HUDEP-2 (cell line): ENCODE measurements around the gene IQSEC1.

Source experiments
- DNase-seq, 76 experiments: peaks; one replicate each; lab custom pipeline; 2025; ENCODE audit not compliant: unreplicated experiment in 76 of 76; lab: John Stamatoyannopoulos, UW

IQSEC1 gene

DNA sequence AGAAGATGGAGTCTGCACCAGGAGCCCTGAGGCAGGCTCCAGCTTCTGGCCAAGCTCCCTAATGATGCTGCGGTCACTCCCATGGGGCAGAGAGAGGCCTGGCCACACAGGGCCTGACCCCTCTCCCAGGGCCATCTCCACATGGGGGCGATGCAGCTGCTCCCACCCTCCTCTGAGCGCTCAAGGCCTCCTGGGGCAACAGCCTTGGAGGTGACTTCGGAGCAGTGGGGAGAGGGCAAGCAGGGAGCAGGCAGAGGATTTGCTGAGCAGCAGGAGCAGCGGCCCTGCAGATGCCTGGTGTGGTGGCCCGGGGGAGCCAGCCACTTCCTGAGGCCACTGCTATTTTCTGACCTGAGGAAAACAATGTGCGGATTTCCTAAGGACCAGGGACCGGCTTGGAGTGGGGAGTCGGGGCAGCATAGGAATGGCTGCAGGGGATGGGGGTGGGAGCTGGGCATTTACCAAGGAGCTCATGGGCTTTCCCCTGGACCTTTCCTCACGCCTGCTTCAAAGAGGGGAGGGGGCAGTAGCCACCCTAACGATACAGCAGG is 150.3 kb downstream of the IQSEC1 start:
- no peak for DNase-seq

DNA sequence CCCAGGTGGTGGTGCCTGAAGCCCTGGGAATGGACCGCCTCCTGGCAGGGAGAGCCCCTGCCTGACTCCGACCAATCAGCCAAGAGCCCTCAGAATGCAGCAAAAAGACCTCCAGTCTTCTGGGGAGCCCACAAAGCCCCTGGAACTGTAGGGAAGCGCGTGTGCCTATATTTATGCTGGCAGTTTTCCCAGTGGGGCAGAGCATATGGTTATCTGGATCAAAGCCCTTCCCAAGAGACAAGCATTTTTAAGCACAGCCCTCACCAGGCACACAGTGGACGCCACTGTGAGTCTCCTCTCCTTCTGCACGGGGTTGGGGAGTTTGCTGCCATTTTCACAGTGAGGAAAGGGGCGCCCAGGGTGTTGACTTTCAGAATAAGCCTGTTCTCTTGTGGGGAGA is 150.9 kb downstream of the IQSEC1 start:
- peak in 5 of 76 experiments; percentile 7 to 20 (median 8) for DNase-seq

DNA sequence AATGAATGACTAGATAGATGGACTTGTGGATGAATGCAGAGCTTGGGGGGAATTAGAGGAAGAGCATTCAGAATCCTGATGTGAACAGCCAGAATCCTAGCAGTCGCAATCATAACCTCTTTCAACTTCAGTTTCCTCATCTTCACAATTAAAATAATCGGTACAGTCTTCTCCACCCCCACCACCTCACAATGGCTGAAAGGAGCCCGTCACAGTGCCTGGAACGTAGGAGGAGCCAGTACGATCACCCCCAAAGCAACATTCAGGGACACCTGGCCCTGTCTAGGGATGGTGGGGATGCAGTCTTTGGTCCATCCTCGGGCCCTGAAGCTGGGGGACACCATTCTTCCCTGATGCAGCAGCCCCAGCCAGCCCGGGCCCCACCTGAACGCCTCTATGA is 151.5 kb downstream of the IQSEC1 start:
- DNase-seq, result no peak

DNA sequence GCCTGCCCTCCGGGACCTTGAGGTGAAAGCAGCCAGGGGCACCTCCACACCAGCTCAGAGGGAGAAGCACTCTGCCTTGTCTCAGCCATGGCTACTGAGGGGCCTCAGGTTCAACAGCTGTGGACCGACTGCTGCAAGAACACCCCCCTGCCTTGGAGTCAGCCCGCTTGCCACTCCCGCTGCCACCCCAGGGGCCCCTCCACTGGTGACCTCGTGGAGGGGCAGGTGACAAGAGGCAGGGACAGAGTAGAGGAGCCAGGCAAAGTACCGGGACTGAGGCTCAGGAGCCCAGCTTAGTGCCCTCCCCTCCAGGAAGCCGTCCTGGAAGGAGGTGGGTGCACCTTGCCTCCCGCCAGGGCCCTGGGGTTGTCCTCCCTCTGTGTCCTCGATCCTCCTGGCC is 152.3 kb downstream of the IQSEC1 start:
- DNase-seq, result no peak

DNA sequence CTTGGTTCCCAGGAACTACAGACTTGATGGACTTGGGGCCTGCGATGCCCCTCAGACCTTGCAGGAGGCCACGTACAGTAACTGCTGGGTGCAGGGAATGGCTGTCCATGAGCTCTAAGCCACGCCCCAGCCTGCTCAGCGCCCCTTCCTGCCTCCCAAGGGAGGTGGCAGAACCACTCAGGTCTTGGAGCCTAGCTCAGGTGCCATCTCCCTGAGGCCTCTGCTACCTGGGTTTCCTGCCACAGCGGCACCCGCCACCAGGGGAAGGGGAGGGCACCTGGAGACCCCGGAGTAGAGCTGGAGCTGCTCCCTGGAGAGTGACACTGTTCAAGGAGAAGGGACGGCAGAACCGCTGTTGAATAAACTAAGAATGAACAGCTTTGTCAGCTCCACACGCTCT is 154.0 kb downstream of the IQSEC1 start:
- DNase-seq, result no peak

DNA sequence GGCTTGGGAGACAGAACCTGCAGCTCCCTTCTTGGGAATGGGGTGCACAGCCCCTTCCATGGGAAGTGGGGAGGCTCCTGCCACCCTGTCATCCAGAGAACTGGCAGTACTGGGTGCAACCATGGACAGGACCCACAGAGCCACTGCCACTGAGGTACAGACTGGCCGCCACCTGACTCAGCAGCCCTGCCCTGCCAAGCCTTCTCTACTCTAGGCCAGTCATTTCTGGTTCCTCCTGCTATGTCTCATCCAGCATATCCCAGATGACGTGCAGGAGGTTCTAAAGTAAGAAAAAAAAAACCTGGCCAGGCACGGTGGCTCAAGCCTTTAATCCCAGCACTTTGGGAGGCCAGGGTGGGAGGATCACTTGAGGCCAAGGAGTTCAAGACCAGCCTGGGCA is 155.0 kb downstream of the IQSEC1 start:
- no peak for DNase-seq

DNA sequence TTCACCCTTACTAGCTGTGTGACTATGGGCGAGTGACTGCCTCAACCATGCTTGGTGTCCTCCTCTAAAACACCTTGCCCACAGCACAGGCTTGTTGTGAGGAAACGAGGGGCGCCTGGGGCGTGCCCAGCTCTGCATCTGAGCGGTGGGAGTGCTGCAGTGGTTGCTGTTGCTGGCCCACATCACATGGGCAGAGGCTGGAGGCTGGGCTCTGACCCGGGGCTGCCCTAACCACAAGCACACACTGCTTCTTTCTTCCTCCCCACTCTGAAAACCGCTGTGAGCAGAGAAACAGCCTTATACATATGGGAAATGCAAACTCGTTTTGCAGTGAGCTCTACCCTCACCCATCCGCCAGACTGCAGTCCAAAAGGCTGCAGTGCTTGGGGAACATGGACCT is 157.1 kb downstream of the IQSEC1 start:
- DNase-seq, result no peak

DNA sequence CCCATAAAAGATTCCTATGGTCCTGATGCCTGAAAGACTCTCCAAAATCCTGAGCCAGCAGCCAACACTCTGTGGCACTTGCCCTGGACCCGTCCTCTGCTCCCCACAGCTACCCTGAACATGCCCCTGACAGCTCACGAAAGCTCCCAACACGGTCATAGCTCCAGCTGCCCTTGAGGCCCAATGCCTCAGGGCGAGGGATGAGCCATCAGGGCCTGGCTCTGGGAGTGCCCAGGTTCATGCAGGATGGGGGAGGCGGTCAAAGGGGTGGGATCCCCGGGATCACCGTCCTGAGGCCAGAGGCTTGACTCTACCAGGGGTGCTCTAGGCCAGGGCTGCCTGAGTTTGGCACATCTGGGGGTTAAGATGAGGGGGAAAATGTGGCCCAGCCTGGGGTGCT is 159.1 kb downstream of the IQSEC1 start:
- DNase-seq, result no peak

DNA sequence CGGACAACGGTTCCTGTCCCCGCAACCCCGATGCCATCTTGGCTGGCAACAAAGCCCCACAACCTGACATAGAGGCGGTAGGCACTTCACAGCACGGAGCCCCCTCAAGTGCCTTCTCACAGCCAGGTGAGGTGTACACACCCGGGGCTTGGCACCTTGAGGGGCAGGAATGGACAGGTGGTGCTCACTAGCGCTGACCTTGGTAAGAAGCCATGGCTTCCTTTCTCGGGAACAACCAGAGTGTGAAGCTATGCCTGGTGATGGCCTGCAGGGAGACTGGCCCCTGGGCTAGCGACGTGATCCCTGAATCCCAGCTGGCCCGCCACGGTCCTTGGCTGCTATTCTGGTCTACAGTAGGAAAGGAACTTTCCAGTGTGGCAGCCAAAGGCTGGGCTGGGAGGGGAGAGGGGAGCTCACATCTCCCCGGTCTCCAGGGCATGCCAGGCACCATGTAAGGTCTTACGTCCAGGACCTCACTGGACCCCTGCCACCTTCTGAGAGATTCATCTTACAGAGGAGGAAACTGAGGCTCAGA is 161.3 kb downstream of the IQSEC1 start:
- DNase-seq, result no peak

DNA sequence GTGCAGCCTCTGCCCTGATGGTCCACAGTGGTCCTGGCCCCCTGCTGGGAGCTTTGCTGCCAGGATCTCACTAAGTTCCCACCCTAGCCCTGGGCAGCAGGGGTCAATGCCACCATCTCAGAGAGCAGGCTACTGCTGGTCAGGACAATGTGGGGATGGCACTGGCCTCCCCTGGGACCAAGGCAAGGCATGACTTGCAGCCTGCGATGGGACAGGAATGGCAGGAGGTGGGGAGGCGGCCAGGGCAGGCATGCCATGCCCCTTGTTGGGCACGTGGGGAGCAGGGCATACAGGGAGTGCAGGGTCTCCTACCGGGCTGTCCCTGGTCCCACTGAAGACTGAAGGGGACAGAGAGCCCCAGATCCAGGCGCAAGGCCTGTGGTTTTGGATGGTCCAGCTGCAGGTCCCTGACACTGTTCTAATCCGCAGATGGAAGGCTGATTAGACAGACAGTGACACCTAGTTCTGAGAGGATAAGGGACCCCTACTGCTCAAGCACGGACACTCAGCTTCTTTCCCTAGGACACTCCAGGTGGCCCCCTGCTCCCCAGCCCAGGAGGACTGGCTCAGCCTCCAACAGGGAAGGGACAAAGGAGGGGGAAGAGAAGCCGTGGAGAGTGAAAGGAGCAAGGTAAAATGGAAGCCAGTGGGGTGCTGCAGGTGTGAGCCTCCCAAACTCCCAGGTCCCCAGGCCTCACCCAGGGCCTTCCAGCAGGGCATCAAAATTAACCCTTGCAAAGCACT is 162.7 kb downstream of the IQSEC1 start:
- DNase-seq, result no peak

DNA sequence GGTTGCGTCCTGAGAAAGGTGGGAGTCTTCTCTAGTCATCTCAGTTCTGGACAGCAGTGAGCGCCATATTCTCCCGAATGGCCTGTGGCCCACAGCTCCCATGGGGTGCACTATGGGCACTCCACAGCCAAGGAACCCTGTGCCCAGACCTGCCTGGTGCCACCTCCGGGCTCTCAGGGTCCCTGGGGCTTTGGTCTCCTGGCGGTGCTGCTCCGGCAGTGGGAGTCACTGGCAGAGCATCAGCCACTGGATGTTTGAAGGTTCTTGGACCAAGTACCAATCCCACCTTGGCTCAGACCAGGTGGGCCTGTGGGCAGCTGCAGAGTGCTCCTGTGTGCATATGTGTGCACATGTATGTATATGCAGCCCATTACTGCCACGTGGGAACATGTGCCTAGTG is 163.5 kb downstream of the IQSEC1 start:
- DNase-seq, result no peak

DNA sequence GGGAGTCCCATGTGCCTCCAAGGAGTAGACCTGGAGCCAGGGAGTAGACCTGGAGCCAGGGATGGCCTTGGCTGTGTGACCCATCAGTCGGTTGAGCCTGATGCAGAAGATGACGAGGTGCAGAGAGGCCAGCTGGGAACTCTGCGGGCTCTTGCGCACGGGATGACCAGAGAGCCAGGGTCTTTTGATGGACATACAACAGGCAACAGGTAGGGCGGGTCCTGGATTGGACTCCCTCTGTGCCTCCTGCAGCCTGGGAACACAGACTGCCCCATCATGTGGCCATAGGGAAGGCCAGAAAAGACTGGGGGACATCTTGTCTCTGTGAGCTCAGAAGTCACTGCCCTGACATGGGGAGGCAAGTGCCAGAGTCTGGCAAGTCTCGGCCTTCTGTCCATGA is 164.4 kb downstream of the IQSEC1 start:
- DNase-seq, result no peak

DNA sequence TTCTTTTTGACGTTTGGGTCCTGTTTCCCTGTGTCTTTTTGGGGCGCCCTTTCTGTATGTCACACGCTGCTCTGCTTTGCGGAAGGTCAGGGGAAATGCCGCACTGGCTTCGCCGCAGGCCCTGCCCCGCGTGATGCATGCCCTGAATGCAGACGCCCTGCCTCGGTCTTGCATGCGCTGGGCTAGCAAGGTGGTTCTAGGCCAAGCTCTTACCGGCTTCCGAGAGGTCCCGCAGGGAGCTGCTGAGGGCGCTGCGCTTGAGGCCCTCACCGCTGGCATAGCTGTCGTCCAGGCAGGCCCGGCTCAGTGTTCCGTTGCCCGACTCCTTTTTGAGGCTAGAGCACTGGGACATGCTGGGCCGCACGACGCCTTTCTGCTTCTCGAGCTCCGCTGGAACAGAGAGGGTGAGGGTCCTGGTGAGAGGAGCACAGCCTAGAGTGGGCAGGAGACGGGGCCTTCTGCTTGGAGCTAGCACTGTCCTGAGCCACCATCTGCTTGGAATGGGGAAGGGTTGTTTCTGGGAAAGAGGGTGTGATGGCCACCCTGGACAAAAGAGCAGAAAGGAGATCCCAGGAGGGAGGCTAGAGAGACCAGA is 165.0 kb downstream of the IQSEC1 start:
- no peak for DNase-seq

DNA sequence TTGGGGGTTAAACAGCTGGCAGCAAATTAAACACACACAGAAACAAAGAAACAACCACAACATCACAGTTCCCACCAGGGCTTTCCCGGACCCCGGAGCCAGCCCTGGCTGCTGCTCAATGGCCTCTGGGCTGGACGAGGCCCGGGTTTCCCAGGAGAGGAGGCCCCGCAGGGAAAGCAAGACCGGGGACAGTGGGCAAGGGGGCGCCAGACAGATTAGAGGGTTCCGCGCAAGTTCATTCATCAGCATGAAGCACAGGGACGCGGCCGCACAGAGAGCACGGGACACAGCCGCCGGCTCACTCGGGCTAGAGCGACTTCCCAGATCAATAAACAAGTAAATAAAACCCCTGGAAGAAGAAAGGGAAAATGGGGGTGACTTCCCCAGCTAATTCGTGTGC is 165.5 kb downstream of the IQSEC1 start:
- no peak for DNase-seq

DNA sequence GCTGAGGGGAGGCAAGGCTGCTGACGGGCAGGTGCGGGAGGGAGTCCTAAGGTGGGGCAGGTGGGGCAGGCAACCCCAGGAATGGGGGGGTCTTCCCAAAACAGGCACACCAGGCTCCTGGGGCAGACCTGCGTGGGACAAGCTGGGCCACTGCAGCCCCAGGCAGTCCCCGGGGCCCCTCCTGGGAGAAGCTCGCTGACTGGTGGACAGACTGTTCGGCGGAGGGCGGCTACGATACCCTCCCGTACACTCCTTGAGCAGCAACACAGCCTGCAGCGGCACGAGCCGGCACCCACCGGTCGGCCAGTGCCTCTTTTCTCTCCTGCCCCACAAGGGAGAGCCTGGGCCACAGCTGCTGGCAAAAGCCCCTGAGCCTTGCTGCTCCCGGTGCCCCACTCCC is 165.9 kb downstream of the IQSEC1 start:
- no peak for DNase-seq

DNA sequence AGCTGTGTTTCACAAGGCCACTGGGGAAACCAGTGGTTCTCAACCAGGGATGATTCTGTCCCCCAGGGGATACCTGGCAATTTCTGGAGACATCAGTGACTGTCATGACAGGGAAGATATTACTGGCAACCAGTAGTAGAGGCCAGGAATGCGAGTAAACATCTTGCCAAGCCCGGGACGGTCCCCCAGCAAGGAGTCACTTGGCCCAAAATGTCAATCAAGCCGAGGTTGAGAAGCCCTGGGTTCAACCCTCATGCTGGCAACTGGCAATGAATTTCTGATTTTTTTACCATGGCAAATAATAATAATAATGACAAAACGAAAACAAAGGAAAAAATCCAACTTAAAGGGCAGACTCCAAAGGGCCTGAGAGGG is 166.3 kb downstream of the IQSEC1 start:
- no peak for DNase-seq

DNA sequence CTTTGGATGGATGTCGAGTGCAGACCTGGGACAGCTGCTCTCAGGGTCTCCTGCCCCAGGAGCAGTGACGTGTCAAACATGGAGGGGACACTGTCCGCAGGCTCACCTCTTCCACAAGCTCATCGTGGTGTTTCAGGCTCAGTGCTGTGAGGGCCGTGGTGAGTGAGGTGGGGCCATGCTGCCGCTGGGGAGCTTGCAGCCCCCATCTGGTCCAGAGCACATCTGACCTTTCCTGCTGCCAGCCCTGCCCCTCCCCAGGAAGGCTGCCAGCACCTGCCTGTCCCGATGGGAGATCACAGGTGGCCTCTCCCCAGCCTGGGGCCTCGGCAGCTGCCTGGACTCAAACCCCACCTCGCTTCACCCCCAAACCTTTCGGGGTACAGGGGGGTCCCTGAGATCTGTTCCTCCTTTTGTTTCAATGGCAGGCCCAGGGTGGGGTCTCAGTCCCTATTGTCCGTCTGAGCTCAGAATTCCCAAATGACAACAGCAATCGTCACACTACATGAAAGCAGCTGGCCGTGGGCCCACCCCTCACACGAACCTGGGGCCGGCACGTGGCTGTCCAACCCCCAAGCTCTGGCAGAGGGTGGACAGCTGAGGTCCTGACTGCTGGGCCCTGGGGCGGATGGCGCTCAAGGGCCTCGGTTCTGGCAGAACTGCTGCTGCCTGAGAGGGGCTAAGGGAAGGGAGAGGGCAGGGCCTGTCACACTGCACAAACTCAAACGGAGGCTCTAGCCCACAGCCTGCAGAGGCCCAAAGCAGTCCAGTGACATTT is 166.9 kb downstream of the IQSEC1 start:
- no peak for DNase-seq

DNA sequence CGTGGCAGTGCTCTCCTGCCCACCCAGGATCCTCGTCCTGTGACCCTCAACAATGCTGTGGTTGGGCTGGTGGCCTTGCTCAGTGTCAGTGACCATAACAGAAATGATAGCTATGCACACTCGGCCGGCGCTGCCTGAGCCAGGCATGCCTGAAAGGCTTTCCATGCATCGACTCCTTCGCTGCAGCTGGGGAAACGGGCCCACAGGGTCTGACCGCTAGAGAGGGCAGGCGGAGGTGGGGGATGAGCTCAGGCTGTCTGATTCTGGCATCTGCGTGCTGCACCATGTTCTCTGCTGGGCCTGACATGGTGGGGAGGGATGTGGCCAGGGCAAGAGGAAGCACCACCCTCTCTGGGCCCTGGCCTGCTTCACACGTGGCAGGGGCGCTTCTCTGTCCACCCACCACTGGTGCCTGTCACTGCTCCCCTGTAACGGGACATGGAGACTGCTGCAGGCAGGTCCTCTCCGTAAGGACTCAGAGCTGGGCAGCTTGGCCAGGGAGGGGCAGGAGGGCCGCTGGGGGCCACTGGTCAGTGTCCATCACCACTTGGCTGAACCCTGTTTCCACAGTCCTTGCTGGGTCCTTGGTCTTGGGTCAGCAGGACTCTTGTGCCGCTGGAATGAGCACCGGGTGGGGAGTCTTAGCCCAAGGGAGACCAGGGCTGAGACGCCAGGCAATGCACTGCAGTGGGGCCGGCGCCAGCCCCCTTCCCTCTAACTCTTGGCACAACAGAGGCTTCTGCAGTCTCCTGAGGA is 167.7 kb downstream of the IQSEC1 start:
- no peak for DNase-seq

DNA sequence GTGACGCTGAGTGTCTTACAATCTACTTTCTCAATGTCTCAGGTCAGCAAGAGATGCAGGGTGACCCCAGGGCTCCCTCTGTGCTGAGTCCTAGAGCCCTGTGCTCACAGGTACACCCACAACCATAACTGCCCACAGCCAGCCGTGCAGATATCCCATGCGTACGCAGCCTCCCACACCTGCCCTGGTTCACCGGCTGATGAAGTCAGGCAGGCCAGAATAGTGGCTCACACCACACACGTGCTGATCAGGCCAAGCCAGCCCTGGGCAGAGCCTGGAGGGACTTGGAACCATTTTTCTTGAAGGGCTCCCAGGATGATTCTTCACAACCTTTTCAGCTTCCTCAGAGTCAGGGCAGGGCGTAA is 168.3 kb downstream of the IQSEC1 start:
- DNase-seq, result no peak

DNA sequence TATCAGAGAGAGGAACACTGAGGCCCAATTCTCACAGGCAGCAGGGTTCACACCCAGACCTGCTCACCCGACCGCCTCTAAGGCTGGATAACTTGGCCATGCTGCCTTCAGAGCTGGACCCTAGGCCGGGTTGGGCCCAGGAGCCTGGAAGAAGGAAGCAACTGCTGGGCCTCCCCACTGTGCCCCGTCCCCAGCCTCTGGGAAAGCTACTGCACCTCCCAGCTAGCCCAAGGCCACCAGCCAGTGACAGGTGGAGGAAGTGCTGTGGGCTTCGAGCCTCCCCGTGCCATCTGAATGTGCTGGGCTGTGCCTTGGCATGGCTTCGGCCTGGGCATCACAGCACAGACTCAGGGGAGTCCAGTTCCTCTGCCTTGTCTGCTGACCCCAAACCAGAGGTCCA is 169.3 kb downstream of the IQSEC1 start:
- no peak for DNase-seq
